ENCODE results near the gene ABCA1.

DNA sequence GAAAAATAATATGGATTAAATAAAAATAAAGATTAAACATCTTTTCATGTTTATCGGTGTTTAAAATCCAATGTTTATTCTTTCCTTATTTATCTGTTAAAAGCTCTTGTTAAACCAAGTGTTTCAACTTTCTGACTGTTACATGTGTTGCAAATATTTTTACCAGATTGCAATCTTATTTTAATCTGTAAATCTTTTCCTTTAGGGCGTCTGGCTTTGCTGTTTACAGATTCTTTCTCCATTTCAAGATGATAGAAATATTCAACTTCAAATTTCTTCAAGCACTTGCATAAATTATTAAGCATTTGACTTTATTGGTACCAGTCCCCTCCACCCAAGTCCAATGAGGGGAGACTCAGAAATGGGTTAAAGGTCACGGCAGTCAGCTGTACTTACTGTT lies 16.9 kb upstream of the ABCA1 start:
- no peak for TF ChIP-seq CTCF (conservative IDR thresholded peaks at IDR 0.05; ENCODE audit: low read depth, low read length)
- no peak for TF ChIP-seq EZH2 (IDR thresholded peaks at IDR 0.05; ENCODE audit: low read length, unreplicated experiment)

Measured in PC-3 (cell line).